ENCODE results near the gene R3HDM2.
A peak's percentile ranks its signal among the peaks of the same experiment; 100 is the strongest.

The R3HDM2 gene

DNA sequence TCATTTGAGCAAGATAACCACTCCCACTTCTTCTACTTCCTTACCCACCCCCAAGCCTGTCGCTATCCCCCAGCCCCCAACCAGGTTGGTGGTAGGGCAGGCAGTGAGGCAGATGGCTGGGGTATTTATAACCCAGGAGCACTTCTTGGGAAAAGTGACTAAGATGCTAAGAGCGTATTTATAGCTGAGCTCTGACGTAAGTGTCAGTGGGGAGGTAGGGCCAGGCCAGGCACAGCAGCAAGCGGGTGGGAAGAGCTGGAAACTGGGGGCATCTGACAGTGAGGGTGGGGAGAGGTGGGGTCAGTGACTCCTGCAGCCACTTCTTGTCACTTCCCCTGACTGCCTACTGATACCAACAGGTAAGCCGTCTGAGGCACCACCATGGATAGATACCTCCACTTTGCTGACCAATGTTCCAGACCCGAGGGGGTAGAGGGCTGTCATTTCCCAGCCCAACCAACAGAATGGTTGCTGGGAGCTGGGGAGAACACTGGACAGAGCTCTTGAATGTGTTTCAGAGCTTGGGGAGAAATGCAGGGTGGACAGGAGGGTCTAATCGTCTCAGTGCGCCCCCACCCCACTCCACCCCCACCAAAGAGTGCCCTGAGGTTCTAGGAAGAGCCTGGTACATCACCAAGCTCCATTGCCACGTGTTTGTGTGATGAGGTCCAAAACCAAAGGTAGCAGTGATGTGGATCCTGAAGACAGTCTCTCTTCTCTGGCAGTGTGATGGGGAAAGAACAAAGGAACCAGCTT is 21.5 kb upstream of the R3HDM2 start:
- DNase-seq (ENCODE audit: low read depth) = peak; percentile 39
- H3K4me3 ChIP-seq (ENCODE audit: low read depth, low read length) = no peak overlapping the region
- no peak for TF ChIP-seq POLR2A (IDR thresholded peaks at IDR 0.05; ENCODE audit: extremely low read depth, insufficient read length)
- TF ChIP-seq MAX (IDR thresholded peaks at IDR 0.05; ENCODE audit: low read depth, low read length) = no peak
- no peak for TF ChIP-seq MYC (IDR thresholded peaks at IDR 0.05; ENCODE audit: low read depth, low read length)
- no peak for TF ChIP-seq CTCF (IDR thresholded peaks at IDR 0.05; ENCODE audit: low read depth, low read length)

GRCh38 chr12:57451233-57451778 is 20.5 kb upstream of the R3HDM2 start:
- no peak for DNase-seq (ENCODE audit: low read depth)
- TF ChIP-seq POLR2A (IDR thresholded peaks at IDR 0.05; ENCODE audit: extremely low read depth, insufficient read length) (no peak), MAX (IDR thresholded peaks at IDR 0.05; ENCODE audit: low read depth, low read length) (peak; percentile 40; the same call in 1 of the 2 replicates), MYC (IDR thresholded peaks at IDR 0.05; ENCODE audit: low read depth, low read length) (peak; percentile 29; the same call in 1 of the 2 replicates), CTCF (IDR thresholded peaks at IDR 0.05; ENCODE audit: low read depth, low read length) (no peak)
- H3K4me3 ChIP-seq (ENCODE audit: low read depth, low read length) = no peak overlapping the region

DNA sequence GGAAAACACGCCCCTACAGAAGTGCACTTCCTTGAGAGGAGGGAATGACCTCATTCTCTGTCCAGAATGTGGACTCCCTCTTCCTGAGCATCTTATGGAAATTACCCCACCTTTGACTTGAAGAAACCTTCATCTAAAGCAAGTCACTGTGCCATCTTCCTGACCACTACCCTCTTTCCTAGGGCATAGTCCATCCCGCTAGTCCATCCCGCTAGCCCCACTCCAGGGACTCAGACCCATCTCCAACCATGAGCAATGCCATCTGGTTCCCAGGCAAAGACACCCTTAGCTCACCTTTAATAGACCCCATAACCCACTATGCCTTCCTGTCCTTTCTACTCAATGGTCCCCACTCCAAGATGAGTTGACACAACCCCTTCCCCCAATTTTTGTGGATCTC is 19.2 kb upstream of the R3HDM2 start:
- no peak overlapping the region for H3K4me3 ChIP-seq (ENCODE audit: low read depth, low read length)
- no peak for DNase-seq (ENCODE audit: low read depth)
- TF ChIP-seq MAX (IDR thresholded peaks at IDR 0.05; ENCODE audit: low read depth, low read length) (no peak), MYC (IDR thresholded peaks at IDR 0.05; ENCODE audit: low read depth, low read length) (no peak), POLR2A (IDR thresholded peaks at IDR 0.05; ENCODE audit: extremely low read depth, insufficient read length) (no peak), CTCF (IDR thresholded peaks at IDR 0.05; ENCODE audit: low read depth, low read length) (no peak)

GRCh38 chr12:57449375-57449774 is 18.5 kb upstream of the R3HDM2 start:
- no peak for DNase-seq (ENCODE audit: low read depth)
- TF ChIP-seq CTCF (IDR thresholded peaks at IDR 0.05; ENCODE audit: low read depth, low read length) (no peak), MAX (IDR thresholded peaks at IDR 0.05; ENCODE audit: low read depth, low read length) (no peak), POLR2A (IDR thresholded peaks at IDR 0.05; ENCODE audit: extremely low read depth, insufficient read length) (no peak), MYC (IDR thresholded peaks at IDR 0.05; ENCODE audit: low read depth, low read length) (no peak)

GRCh38 chr12:57448669-57449068 is 17.8 kb upstream of the R3HDM2 start:
- no peak for DNase-seq (ENCODE audit: low read depth)
- TF ChIP-seq MYC (IDR thresholded peaks at IDR 0.05; ENCODE audit: low read depth, low read length) (no peak), POLR2A (IDR thresholded peaks at IDR 0.05; ENCODE audit: extremely low read depth, insufficient read length) (no peak), CTCF (IDR thresholded peaks at IDR 0.05; ENCODE audit: low read depth, low read length) (no peak), MAX (IDR thresholded peaks at IDR 0.05; ENCODE audit: low read depth, low read length) (no peak)
- no peak overlapping the region for H3K4me3 ChIP-seq (ENCODE audit: low read depth, low read length)

More at GRCh38 chr12:57449375-57449774, 18.5 kb upstream of the R3HDM2 start:
- no peak overlapping the region for H3K4me3 ChIP-seq (ENCODE audit: low read depth, low read length)
